HG02798 (cell line): Measurements from ENCODE around the gene LDHA.

ENCODE experiments used
- ATAC-seq: cut with Tn5 transposase; IDR thresholded peaks from one replicate; pipeline ENCODE4 v1.9.1; 2021; ENCODE audit warnings: mild to moderate bottlenecking; ENCODE audit not compliant: unreplicated experiment, poor library complexity

Gene LDHA

DNA sequence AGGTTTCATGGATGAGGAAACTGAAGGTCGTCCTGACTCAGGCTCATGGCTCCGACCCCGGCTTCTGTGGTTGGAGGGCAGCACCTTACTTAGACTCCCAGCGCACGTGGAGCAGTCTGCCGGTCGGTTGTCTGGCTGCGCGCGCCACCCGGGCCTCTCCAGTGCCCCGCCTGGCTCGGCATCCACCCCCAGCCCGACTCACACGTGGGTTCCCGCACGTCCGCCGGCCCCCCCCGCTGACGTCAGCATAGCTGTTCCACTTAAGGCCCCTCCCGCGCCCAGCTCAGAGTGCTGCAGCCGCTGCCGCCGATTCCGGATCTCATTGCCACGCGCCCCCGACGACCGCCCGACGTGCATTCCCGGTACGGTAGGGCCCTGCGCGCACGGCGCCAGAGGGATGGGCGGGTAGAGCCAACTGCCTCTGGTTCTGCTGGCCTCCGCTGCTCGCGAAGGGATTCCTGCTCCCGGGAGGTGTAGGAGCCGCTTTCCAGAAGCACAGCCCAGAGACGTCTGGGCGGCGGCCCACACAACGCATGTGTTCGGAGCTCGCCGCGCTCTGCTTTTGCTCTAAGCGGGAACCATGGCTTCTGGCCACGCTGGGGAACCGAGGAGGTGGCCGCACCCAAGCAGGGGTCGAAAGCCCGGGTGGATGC lies at the start of gene LDHA:
Gene LDHA, plus strand, starts transcription at position 289 of the 653 bp plus-strand sequence. CDS start 2,280 bp downstream, outside the sequence.
- ATAC-seq, result peak; percentile 78

DNA sequence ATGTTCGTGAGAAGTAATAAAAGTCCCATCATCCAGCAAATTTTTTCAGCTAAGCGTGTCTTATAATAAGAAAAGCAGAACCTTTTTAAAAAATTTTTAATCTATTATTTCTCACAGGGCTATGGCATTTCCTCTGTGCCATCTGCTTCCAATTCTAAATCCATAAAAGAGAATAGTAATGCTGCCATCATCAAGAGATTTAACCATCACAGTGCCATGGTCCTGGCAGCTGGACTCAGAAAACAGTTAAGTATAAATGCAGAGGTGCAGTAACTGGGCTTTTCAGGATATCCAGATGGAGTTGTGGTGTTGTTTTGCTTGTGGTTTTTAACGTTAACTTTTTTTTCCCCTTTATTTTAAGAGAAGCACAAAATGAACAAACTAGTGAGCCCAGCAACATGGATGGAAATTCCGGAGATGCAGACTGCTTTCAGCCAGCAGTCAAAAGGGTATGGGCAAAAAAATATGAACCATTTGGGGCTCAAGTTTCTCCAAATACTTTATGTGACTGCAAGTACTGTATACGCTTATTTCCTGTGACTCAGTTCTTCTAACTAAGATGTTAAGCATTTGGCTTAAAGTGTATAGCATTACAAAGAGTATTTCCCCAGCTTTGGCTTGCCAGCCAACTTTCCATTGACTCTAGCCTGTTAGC lies 46.8 kb upstream of the LDHA start:
- ATAC-seq, result no peak

DNA sequence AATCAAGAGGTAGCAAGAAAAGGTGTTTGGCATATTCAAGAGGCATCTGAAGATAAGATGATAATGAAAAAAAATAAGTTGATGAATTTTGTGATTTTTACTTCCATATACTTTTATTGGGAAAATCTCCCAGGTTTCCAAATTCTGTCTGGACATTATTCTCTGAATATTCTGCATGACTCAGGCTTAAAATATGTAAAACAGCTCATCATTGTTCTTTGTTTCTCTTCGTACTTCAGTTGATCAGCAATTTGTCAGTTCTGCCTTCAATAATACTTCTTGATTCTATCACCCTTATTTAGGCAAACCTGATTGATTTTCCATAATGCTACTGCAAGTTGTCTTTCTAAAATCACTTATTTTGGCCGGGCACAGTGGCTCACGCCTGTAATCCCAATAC lies 41.8 kb upstream of the LDHA start:
- no peak for ATAC-seq

DNA sequence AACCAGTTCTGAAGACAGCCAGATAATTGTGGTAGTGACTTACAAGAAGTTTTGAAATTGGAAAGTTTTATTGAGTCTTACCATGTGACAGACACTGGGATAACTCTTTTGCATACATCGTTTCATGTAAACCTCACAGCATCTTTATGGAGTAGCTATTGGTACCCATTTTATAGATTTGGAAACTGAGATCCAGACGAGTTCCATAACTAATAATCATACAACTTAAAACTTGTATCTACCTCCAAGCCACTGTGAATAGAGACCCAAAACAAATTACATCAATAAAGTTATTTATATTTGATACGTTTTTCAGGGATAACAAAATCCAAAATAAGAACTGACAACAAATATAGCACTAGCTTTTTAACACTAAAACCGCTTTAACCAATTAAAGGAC lies 35.7 kb upstream of the LDHA start:
- no peak for ATAC-seq

DNA sequence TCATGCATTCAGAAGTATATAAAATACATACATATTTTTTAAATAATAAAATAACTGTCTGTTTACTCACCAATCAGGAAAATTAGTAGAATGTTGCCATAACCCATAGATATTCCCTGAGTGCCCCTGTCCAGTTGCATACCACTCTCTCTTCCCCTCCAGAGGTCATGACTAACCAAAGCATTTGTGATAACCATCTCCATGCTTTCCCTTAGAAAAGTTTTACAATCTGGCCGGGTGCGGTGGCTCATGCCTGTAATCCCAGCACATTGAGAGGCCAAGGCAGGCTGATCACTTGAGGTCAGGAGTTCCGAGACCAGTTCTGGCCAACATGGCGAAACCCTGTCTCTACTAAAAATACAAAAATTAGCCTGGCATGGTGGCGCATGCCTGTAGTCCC lies 33.2 kb upstream of the LDHA start:
- ATAC-seq, result no peak

DNA sequence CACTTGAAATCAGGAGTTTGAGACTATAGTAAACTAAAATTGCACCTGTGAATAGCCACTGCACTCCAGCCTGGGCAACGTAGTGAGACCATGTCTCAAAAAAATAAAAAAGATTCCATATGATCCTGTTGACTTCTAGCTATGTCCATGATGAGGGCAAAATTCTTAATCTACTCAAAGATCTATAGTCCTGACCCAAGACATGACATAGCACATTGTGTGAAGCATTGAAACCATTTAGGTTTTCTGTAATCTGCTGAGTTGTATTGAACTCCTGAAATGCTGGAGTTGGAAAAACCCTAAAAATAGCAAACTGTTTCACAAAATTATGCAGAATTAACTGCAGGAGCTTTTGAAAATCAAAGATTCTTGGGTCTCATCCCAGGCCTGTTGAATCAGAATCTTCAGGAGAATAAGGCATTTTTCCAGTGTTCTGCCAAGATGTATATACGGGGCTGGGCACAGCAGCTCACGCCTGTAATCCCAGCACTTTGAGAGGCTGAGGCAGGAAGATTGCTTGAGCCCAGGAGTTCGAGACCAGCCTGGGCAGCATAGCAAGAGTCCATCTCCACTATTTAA lies 29.8 kb upstream of the LDHA start:
- no peak for ATAC-seq

DNA sequence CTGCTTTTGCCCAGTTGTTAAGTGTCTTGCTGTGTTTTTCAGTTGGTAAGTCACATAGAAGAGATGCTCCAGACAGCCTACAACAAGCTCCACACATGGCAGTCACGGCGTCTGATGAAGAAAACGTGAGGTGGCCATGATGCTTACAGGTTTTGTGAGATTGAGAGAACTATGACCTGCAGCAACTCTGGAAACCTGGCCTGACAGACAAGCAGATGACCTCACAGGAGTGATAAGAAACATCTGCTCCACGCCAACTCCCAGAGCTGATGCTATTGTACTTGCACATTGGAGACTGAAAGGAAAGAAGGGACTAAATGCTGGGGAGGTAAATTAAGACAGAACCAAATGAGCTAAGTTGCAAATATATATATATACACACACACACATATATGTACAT lies 28.6 kb upstream of the LDHA start:
- ATAC-seq, result no peak

DNA sequence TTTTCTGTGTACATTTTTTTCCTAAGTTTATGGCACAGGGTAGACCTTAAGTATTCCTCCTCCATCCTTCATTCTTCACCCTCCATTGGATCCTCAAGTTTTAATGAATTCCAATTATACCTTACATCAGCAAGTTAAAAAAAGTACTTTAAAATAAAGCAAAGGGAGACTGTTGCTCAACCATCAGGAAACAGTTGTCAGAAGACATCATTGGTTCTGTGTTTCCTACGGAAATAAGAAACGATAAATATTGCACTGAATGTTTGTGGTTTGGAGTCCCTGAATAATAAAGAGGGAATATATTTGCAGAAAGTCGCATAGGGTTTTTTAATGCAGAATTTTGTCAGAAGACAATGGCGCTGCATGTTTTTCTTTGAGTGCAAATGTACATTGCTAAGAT lies 28.1 kb upstream of the LDHA start:
- no peak for ATAC-seq

DNA sequence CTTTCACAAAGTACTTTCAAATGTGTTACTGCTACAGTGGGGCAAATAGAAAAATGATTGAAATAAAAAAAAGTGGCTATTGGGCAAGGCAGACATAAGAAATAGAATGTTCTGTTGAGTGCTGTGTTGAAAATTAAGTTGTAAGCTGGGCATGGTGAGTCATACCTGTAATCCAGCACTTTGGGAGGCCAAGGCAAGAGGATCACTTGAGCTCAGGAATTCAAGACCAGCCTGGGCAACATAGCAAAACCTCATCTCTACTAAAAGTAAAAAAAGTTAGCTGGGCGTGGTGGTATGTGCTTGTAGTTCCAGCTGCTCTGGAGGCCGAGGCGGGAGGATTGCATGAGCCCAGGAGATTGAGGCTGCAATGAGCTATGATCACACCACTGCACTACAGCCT lies 26.9 kb upstream of the LDHA start:
- no peak for ATAC-seq

DNA sequence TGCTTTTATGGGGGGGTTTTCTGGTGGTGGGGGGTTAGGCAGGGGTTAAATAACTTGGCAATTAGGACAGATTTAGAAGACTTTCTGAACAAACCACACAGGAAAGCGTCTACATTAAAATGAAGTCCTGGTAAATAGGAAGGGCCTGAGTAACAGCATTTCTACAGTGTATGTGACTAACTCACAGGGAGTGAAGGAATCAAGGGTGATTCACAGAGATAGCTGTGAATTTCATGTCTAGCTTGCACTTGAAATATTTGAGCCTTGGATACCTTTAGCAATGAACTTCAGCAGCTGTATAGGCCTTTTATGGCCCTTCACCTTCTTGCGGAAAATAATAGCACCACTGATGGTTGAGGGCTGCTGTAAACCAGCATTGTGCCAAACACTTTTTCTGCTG lies 26.1 kb upstream of the LDHA start:
- no peak for ATAC-seq

DNA sequence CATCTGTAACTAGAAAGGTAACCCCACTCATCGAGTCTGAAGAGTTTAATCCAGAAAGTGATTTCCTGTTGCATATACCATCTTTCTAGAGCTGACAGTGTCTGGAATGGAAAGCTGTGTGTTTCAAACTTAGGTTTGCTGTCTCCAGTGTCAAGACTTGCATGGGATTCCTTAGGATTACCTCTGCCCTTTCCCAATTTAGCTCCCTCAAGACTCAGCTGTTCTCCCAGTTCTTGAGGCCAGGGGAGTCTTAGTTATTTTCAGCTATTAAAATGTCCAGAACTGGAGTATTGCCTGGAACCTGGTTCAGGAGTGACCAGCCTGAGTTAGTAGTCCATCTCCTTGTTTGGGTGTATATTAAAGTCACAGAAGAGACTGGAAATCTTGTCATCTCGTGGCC lies 25.0 kb upstream of the LDHA start:
- no peak for ATAC-seq

DNA sequence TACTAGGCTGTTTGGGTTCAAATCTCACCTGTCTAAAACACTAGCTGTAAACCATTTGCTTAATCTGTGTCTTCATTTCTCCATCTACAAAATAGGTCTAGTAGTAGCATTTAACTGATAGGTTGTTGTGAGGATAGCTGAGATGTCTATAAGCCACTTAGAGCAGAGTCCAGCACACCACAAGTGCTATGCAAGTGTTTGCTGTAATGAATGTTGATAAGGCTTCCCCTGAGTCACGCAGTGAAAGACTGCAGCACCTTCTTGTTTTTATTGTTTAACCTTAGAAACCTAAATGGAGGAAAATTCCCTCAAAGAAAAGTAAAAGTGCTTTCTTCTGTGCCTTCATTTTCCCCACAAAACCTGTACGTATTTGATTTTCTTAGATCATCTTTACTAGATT lies 23.1 kb upstream of the LDHA start:
- ATAC-seq, result no peak

DNA sequence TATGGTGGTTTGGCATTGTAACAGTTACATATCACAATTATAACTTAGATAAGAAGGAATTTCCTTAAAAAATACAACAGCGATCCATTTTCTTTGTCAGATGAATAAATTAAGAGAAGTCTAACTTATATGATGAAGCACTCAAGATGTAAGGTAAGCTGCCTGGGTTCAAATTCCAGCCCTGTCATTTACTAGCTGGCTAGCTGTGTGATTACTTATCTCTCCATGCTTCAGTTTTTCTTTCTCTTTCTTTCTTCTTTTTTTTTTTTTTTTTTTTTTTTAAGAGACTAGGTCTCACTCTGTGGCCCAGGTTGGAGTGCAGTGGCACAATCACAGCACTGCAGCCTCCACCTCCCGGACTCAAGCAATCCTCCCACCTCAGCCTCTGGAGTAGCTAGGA lies 22.2 kb upstream of the LDHA start:
- no peak for ATAC-seq

DNA sequence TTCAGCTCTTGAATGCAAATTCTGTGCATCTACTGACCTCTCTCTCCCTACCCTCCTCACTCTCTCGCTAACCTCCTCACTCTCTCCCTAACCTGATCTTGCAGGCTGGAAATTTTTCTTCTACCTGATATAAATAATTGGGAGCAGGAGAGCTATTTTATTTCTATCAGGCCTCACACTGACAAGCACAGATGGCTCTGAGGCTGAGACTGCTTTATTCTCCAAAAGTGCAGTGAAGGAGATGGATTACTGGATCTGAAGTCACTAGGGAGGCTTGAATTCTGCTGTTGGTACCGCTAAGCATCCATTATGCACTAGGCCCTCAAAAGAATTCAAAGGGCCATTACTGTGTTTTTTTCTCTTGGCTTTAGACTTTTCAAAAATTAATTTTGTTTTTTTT lies 19.4 kb upstream of the LDHA start:
- no peak for ATAC-seq

DNA sequence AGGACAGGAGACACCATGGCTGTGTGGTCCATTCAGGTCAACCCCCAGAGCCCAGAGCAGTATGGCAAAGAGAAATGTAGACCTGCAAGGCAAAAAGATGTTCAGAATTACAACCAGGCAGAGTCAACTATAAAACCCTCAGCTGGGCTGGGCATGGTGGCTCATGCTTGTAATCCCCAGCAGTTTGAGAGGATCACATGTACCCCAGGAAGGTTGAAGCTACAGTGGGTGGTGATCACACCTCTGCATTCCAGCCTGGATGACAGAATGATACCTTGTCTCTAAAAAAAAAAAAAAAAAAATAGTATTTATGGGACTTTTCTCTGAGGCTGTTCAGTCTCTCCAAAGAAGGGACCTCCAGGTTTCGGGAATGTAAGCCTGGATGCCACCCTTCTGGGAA lies 18.4 kb upstream of the LDHA start:
- ATAC-seq, result no peak

DNA sequence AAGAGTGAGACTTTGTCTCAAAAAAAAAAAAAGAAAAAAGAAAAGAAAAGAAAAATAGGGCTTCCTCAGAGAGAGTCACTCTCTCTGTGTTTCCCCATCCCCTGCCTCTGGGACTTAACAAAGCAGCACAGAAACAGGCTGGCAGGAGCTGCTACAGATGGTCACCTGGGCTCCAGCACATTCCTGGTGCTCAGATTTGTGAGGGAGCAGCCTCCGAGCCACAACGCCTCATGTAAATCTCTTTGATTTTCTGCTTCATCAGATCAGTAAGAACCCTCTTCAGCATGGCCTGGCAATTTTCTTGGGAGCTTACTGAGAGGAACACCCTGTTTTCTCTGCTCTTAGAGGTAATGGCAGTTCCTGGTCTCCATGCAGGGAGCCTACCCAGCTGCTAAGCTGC lies 15.2 kb upstream of the LDHA start:
- no peak for ATAC-seq

DNA sequence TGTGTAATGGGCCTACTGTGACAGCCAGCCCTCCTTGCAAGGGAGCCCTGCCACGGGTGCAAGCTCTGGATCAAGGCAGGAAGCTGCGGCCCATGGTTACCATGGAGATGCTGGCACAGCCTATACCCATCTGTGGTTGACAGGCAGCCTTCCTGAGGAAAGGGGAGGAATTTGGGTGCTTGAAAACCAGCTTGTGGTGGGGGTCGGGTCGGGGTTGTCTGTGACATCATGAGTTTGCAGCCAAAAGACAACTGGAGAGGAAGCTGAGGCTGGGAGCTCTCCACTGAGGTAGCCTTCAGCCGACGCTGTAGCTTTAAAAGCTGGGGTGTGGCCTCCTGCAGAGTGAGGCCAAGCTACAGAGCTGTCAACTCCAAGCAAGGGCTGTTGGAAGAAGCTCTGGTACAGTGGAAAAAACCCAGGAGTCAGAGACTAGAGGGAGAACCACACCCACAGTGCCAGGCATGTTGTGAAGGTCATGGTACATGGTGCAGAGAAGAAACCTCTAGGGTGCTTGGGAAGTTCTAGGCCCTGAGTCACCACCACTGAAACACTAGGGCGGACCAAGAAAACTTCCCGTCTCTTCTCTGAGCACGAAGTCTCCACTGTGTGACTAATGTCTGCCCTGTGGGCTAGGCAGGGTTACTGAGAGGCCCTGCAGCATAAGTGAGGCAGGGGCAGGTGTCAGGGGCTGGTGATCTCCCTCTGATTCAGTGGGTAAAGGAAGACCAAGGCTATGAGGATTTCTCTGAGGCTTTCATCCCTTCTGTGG lies 10.8 kb upstream of the LDHA start:
- peak; percentile 86 for ATAC-seq

DNA sequence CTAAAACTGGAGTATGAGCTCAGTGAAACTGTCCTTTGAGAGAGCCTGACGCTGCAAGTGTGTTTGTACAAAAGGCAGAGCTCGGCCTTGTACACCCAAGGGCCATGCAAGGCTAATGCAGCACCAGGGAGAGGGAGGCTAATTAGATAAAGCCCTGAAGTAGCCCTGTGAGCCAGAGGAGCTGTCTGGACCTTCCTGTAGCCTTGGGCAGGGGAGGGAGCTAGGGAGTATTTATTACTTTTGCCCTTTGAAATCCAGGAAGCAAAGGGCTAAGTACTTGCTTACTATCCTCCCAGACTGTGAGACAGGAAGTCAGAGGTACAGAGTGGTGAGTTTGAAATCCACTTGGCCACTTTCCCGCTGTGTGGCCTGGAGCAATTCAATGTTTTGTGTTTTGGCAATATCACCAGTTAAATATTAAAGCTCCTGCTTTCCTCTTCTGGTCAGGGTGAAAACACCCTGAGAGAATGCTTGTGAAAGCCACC lies 10.2 kb upstream of the LDHA start:
- ATAC-seq, result peak; percentile 36

DNA sequence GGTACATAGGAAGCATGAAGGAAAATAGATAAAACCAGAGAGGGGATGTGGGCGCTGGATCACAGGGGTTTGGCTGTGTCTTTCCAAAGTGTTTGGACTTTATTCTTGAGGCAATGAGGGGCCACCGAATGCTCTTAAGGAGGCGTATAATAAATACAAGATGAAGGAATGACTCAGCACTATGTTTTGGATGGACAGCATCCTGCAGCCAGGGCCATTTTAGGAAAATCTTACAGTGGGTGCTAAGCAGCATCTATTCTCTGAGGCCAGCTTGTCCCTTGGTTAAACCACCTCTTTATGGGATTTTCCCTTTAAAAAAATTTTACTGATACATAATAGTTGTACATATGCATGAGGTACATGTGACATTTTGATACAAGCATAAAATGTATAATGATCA lies 4.3 kb upstream of the LDHA start:
- ATAC-seq, result no peak

DNA sequence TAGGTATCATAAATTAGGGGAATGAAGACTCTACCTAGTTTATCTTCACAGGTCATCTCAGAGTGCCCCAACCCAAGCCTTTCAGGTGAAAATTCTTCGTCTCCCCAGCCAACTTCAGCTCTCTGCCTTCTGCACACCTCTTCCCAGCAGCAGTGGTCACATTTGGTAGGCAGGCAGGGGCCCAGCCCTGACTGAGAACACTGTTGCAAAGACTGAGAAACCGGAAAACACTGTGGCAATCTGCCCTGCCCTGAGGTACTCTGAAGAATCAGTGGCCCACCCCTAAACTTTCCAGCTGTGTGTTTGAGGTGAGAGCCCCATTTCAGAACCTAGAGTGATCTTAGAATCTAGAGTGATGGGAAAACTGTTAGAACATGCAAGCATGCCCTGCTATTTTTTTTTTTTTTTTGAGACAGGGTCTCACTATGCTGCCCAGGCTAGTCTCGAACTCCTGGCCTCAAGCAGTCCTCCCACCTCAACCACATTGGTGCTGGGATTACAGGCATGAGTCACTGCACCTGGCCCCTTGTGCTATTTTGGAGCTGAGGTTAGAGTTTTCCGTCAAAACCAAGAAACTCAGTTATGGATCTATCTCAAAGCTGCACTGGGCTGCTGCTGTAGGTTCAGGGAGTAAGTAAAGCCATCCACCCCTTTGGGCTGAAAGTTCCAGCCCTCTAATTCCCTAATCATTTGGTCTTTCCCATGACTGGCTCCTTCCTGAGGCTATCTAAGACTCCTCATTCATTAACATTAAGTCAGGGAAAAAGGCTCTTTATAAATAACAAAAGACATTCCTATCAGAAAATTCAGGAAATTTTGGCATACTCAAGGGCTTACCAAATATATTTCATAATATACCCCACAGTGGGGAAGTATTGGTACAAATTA lies 1.7 kb upstream of the LDHA start:
- ATAC-seq, result no peak
